HepG2 (cell line): ENCODE measurements around the gene ARL5B. TPM values are rescaled to one million over a fixed set of nuclear protein-coding genes. Genes with fewer than 3 reads are reported as not detected.

ENCODE experiments used
- ATAC-seq: fragments of 200-7000 bp; cut with Tn5 transposase; 3 replicates; pipeline ENCODE4 v1.9.1; 2020; ENCODE audit warnings: mild to moderate bottlenecking, moderate library complexity
- BruUV-seq: library from RNA; stranded (reverse); fragments of 400-500 nt; replicated peaks from 2 replicates; lab custom pipeline; 2021; lab: Mats Ljungman, UMichigan
- CTCF ChIA-PET: fragments of 300-600 bp; formaldehyde crosslinking; extraction: SDS; loops from one replicate; lab custom pipeline; 2021; ENCODE audit warnings: low total read pairs, inconsistent platforms, low intra/inter-chr PET ratio; lab: Yijun Ruan, JAX
- POLR2A ChIA-PET: fragments of 350-600 bp; sonication (Branson Sonifier 250); formaldehyde crosslinking; loops from one replicate; lab custom pipeline; 2020; ENCODE audit warnings: antibody characterized with exemption, inconsistent platforms; lab: Yijun Ruan, JAX
- DNase-seq: peaks from one replicate; pipeline ENCODE4 v3.0.0-alpha.2; 2015; ENCODE audit warnings: low spot score
- FAIRE-seq: peaks from 3 replicates; lab custom pipeline; 2011; peaks lifted over from hg19 to GRCh38; lab: Jason Lieb, UNC
- H2AFZ ChIP-seq: one replicate; pipeline ENCODE4 v1.6.1; 2011; ENCODE audit warnings: low read length, inconsistent platforms
- H3K27ac ChIP-seq: fragments of 300-600 bp; 3 replicates; pipeline ENCODE4 v1.8.0; 2011; ENCODE audit warnings: mixed run types, mild to moderate bottlenecking, mixed read lengths, low read length, inconsistent platforms; ENCODE audit not compliant: insufficient read depth; ENCODE audit errors: extremely low read length
- H3K27me3 ChIP-seq, 2 experiments: fragments of 200-600 bp in 1 of 2; 2 replicates in 1 of 2; 3 replicates in 1 of 2; pipeline versions ENCODE4 v1.6.0 to v1.8.0; 2011; ENCODE audit warnings: low read length in 2 of 2, mild to moderate bottlenecking in 2 of 2, moderate library complexity in 2 of 2, inconsistent platforms in 1 of 2; ENCODE audit not compliant: insufficient read depth in 2 of 2, control insufficient read depth in 1 of 2
- H3K36me3 ChIP-seq, 2 experiments: fragments of 200-600 bp in 1 of 2; replicated peaks in 1 of 2; 2 replicates in 1 of 2; 3 replicates in 1 of 2; pipeline versions ENCODE4 v1.5.1 to v1.8.0; 2011; ENCODE audit warnings: low read length in 2 of 2, inconsistent platforms in 1 of 2; ENCODE audit not compliant: insufficient read depth in 2 of 2, control insufficient read depth in 1 of 2
- H3K4me1 ChIP-seq: 2 replicates; pipeline ENCODE4 v1.5.1; 2012; ENCODE audit warnings: low read length, inconsistent platforms; ENCODE audit not compliant: insufficient read depth
- H3K4me2 ChIP-seq: 2 replicates; pipeline ENCODE4 v1.6.0; 2011; ENCODE audit warnings: low read depth, low read length, inconsistent platforms
- H3K4me3 ChIP-seq, 3 experiments: fragments of 200-600 bp in 1 of 3; sonication (generic), shearing (Covaris generic) in 1 of 3; replicated peaks in 1 of 3; 2 replicates each; pipeline ENCODE4 v1.5.1; 2011 to 2016; ENCODE audit warnings: low read length in 3 of 3, inconsistent platforms in 2 of 3, low read depth in 2 of 3, mild to moderate bottlenecking in 2 of 3, control low read depth in 1 of 3, mixed read lengths in 1 of 3; ENCODE audit not compliant: insufficient read depth in 1 of 3
- H3K79me2 ChIP-seq: one replicate; pipeline ENCODE4 v1.6.1; 2011; ENCODE audit warnings: low read length, inconsistent platforms; ENCODE audit not compliant: insufficient read depth
- H3K9ac ChIP-seq: 2 replicates; pipeline ENCODE4 v1.6.0; 2011; ENCODE audit warnings: mild to moderate bottlenecking, low read depth, low read length, inconsistent platforms; ENCODE audit not compliant: insufficient read depth
- H3K9me3 ChIP-seq: 2 replicates; pipeline ENCODE4 v1.5.1; 2012; ENCODE audit warnings: mild to moderate bottlenecking, low read length
- H4K20me1 ChIP-seq: 2 replicates; pipeline ENCODE4 v1.6.0; 2011; ENCODE audit warnings: inconsistent platforms, mild to moderate bottlenecking, low read length, moderate library complexity; ENCODE audit not compliant: insufficient read depth
- MED13 ChIP-seq: sonication (generic); formaldehyde crosslinking; IDR thresholded peaks from 2 replicates; pipeline ENCODE4 v1.5.0; 2020; ENCODE audit warnings: missing genetic modification reagents
- PAX8 ChIP-seq: sonication (generic); formaldehyde crosslinking; IDR thresholded peaks from 2 replicates; pipeline ENCODE4 v1.8.0; 2022; ENCODE audit warnings: mild to moderate bottlenecking, missing genetic modification reagents, borderline replicate concordance
- ZNF33A ChIP-seq: sonication (generic); formaldehyde crosslinking; IDR thresholded peaks from 2 replicates; pipeline ENCODE4 v1.5.1; 2020; ENCODE audit warnings: missing genetic modification reagents, mild to moderate bottlenecking, moderate library complexity, borderline replicate concordance
- ZNF563 ChIP-seq: sonication (generic); formaldehyde crosslinking; IDR thresholded peaks from 2 replicates; pipeline ENCODE4 v1.8.0; 2022; ENCODE audit warnings: mild to moderate bottlenecking, moderate library complexity, missing genetic modification reagents
- ZNF850 ChIP-seq: sonication (generic); formaldehyde crosslinking; conservative IDR thresholded peaks from 2 replicates; pipeline ENCODE4 v1.9.0; 2021; ENCODE audit warnings: mild to moderate bottlenecking, missing genetic modification reagents
- WGBS: methylation state at CpG from one replicate; pipeline ENCODE4 v1.1.6; 2017; ENCODE audit warnings: low lambda C conversion rate; 5-methylcytosine and 5-hydroxymethylcytosine counted together
- in situ Hi-C: cut with HindIII; loops from 2 replicates; pipeline ENCODE4 v1.10.0; 2017; ENCODE audit warnings: low pct_unique_long_range_greater_than_20kb; ENCODE audit not compliant: extremely low pct_ligation_motif_present
- intact Hi-C: fragments of 100-400 bp; cut with micrococcal nuclease; formaldehyde crosslinking; loops from one replicate; pipeline ENCODE4 v1.10.0; 2022; ENCODE audit not compliant: unreplicated experiment
- polyA plus RNA-seq, 8 experiments: library from polyadenylated mRNA; depleted of rRNA in 3 of 8; stranded (reverse) in 7 of 8; unstranded in 1 of 8; fragments of >200 nt; fragmentation: Illumina TruSeq in 4 of 8; extraction: Trizol in 4 of 8; gene quantifications; 2 replicates each; pipeline versions ENCODE4 v1.2.1 to v1.2.3, GENCODE V29; 2011 to 2016; ENCODE audit warnings: low read depth in 4 of 8, missing spikeins in 1 of 8, mixed read lengths in 1 of 8; ENCODE audit not compliant: insufficient read depth in 1 of 8
- total RNA-seq, 5 experiments: library from RNA; depleted of rRNA; stranded (reverse); fragments of >200 nt; fragmentation: Illumina TruSeq; extraction: Trizol; gene quantifications; 2 replicates each; pipeline ENCODE4 v1.2.3, GENCODE V29; 2016; ENCODE audit warnings: low read depth in 1 of 5
- TF ChIP-seq, protein P1 (sequence below): sonication (generic); formaldehyde crosslinking; IDR thresholded peaks from 2 replicates; pipeline ENCODE4 v1.8.0; 2022; ENCODE audit warnings: mild to moderate bottlenecking, missing genetic modification reagents, moderate library complexity
- TF ChIP-seq, protein P2 (sequence below): sonication (generic); formaldehyde crosslinking; IDR thresholded peaks from 2 replicates; pipeline ENCODE4 v1.8.1; 2023; ENCODE audit warnings: mild to moderate bottlenecking, inconsistent platforms, moderate library complexity, missing genetic modification reagents, borderline replicate concordance
- TF ChIP-seq, protein P3 (sequence below): IDR thresholded peaks from 2 replicates; pipeline ENCODE4 v1.4.0; 2020; ENCODE audit warnings: mild to moderate bottlenecking, missing genetic modification reagents
- TF ChIP-seq, protein P4 (sequence below): sonication (generic); formaldehyde crosslinking; IDR thresholded peaks from 2 replicates; pipeline ENCODE4 v1.4.0; 2020; ENCODE audit warnings: missing genetic modification reagents

Gene ARL5B
- total and polyA plus RNA-seq, 2 of the 13 experiments (the other 11 are each of a cell fraction or from before 2014, with no cell fraction given), result 26.6 to 32.7 TPM

DNA sequence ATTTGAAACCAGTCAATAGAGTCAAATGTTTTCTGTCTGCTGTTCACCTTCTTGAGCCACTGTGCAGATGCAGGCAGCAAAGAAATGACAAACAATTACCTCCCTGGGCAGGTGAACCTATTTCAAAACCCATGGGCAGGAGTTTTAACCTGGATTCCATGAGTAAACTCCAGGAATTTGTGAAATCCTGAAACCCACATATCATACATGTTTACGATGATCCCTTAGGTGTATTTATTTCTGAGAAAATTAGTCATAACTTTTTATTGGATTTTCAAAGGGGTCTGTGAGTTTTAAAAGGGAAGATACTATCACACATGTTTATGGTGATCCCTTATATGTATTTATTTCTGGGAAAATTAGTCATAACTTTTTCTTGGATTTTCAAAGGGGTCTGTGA is 59.8 kb downstream of the ARL5B start (continued):
- TF ChIP-seq, protein P1, sequence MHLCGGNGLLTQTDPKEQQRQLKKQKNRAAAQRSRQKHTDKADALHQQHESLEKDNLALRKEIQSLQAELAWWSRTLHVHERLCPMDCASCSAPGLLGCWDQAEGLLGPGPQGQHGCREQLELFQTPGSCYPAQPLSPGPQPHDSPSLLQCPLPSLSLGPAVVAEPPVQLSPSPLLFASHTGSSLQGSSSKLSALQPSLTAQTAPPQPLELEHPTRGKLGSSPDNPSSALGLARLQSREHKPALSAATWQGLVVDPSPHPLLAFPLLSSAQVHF (CRISPR knock-in tag), result no peak
- TF ChIP-seq MED13 (CRISPR knock-in tag), result no peak
- TF ChIP-seq ZNF850 (CRISPR knock-in tag), result no peak
- TF ChIP-seq, protein P2, sequence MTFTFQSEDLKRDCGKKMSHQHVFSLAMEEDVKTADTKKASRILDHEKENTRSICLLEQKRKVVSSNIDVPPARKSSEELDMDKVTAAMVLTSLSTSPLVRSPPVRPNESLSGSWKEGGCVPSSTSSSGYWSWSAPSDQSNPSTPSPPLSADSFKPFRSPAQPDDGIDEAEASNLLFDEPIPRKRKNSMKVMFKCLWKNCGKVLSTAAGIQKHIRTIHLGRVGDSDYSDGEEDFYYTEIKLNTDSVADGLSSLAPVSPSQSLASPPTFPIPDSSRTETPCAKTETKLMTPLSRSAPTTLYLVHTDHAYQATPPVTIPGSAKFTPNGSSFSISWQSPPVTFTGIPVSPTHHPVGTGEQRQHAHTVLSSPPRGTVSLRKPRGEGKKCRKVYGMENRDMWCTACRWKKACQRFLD (CRISPR knock-in tag), result no peak
- TF ChIP-seq, protein P3, sequence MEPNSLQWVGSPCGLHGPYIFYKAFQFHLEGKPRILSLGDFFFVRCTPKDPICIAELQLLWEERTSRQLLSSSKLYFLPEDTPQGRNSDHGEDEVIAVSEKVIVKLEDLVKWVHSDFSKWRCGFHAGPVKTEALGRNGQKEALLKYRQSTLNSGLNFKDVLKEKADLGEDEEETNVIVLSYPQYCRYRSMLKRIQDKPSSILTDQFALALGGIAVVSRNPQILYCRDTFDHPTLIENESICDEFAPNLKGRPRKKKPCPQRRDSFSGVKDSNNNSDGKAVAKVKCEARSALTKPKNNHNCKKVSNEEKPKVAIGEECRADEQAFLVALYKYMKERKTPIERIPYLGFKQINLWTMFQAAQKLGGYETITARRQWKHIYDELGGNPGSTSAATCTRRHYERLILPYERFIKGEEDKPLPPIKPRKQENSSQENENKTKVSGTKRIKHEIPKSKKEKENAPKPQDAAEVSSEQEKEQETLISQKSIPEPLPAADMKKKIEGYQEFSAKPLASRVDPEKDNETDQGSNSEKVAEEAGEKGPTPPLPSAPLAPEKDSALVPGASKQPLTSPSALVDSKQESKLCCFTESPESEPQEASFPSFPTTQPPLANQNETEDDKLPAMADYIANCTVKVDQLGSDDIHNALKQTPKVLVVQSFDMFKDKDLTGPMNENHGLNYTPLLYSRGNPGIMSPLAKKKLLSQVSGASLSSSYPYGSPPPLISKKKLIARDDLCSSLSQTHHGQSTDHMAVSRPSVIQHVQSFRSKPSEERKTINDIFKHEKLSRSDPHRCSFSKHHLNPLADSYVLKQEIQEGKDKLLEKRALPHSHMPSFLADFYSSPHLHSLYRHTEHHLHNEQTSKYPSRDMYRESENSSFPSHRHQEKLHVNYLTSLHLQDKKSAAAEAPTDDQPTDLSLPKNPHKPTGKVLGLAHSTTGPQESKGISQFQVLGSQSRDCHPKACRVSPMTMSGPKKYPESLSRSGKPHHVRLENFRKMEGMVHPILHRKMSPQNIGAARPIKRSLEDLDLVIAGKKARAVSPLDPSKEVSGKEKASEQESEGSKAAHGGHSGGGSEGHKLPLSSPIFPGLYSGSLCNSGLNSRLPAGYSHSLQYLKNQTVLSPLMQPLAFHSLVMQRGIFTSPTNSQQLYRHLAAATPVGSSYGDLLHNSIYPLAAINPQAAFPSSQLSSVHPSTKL, result no peak

DNA sequence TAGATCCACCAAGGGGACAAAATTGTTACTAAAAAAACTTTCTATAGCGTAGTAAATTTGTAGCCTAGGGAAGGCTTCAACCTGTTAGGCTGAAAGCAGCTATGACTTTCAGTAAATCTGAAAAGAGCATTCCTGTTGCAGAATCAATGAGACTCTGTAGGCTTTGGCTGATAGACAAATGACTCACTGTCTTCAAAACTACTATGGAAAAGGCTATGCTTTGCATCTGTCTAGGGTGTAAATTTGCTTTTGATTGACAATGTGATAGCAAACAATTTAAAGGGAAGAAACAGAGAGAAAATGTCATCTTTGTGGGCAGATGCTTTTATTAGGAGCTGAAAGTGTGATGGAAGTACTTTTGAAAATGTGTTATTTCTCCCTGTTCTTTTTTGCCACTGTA is 60.6 kb downstream of the ARL5B start:
- no TSS peak for BruUV-seq
- intact Hi-C loops, result no loop called here
- H4K20me1 ChIP-seq, result peaks cover 2% of the 10 kb centered on the region; the same call in 1 of the 2 replicates
- H3K4me2 ChIP-seq, result no peak overlapping the region
- no peaks in the 10 kb centered on the region for H3K9me3 ChIP-seq
- H3K36me3 ChIP-seq, result no peaks in the 10 kb centered on the region
- no peak overlapping the region for H3K27ac ChIP-seq
- no peak for ATAC-seq
- H2AFZ ChIP-seq, result no peak overlapping the region
- no peaks in the 10 kb centered on the region for H3K4me1 ChIP-seq
- TF ChIP-seq PAX8 (CRISPR knock-in tag) (no peak), ZNF563 (CRISPR knock-in tag) (no peak), ZNF33A (no peak)
- TF ChIP-seq, protein P4, sequence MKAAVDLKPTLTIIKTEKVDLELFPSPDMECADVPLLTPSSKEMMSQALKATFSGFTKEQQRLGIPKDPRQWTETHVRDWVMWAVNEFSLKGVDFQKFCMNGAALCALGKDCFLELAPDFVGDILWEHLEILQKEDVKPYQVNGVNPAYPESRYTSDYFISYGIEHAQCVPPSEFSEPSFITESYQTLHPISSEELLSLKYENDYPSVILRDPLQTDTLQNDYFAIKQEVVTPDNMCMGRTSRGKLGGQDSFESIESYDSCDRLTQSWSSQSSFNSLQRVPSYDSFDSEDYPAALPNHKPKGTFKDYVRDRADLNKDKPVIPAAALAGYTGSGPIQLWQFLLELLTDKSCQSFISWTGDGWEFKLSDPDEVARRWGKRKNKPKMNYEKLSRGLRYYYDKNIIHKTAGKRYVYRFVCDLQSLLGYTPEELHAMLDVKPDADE, result no peak
- no peak for FAIRE-seq
- no peak overlapping the region for H3K4me3 ChIP-seq
- in situ Hi-C loops, result no loop called here
- H3K9ac ChIP-seq, result no peak overlapping the region
- H3K79me2 ChIP-seq, result no peaks in the 10 kb centered on the region
- ChIA-PET CTCF (no interaction called here), POLR2A (no interaction called here)
- H3K27me3 ChIP-seq, result peaks cover 0 to 4% of the 10 kb centered on the region in 2 experiments; a peak in 1 of 5 replicates
- WGBS, result 13% methylated on average over 1 of the region's 1 CpG
- no peak for DNase-seq
